ENCODE results near the gene KCNQ5.
"Not testable (repeated sequence)": the region's sequence is repeated elsewhere in the genome, so short reads cannot be mapped to it uniquely, and the experiment has no call there.

KCNQ5 gene

GRCh38 chr6:73225396-73225795 lies 603.5 kb downstream of the KCNQ5 start, which contains the start of gene KHDC1L:
Gene KHDC1L (minus strand): TSS chr6:73225496. CDS start chr6:73225408, 88 bp downstream.
- DNase-seq, result no peak

DNA sequence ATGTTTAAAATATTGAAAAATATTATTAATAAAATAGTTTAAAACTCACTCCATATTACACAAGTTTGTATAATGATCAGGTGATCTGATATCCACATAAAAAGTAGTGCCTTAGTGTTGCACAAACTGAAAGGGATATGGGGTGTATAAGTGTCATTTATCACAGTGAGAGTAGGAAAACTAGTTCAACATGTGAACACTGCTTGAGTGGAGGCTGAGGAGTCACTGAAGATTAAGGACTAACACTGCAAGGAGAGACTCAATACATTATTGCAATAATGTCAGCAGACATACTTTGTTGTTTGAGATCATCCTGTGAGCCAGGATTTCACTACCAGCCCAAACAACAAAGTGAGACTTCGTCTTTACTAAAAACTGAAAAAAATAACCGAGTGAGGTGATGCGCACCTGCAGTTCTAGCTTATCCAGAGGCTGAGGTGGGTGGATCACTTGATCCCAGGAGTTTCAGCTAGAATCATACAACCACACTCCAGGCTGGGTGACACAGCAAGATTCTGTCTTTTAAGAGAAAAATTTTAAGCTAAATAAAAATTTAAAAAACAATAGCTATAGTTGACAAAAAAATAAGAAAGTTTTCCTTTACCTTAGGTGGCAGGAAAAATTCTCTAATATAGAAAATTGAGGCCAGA lies 605.9 kb downstream of the KCNQ5 start:
- DNase-seq, result no peak

- peak; percentile 72 for DNase-seq
These were observed 610.1 kb downstream of the KCNQ5 start for GRCh38 chr6:73231986-73232391.

DNA sequence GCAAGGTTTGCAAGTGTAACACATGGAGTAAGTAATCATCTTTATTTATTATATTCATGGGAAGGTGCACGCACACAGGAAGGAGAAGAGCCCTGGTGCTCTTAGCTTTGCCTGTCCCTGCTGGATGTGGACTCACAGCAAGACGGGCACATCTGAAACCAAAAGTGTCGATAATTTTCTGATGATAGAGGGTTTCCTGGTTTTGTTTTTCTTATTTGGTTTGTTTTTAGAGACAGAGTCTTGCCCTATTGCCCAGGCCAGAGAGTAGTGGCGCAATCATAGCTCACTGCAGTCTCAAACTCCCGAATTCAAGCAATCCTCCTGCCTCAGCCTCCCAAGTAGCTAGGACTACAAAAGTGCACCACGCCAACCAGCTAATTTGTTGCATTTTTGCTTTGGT lies 611.2 kb downstream of the KCNQ5 start:
- no peak for DNase-seq

DNA sequence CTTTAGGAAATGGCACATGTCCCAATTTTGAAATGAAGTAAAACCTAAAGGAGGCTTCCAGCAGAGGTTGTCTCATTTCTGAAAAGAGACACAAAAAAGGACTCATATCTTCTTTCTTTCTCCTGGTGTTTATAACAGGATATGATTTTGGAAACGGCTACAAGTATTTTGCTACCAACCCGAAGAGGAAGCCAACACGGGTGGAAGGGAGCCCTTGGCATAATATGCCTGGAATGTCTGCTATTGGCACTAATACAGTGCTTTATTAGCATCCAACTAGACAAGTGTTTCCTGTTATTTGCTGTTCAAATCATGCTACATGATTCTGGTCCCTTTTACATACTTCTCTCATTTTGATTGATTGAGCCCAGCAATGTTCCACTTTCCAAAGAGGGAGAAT lies 612.1 kb downstream of the KCNQ5 start:
- DNase-seq, result not testable (repeated sequence)

GRCh38 chr6:73234733-73235132 lies 612.9 kb downstream of the KCNQ5 start:
- no peak for DNase-seq

- DNase-seq, result no peak
These were observed 614.4 kb downstream of the KCNQ5 start for GRCh38 chr6:73236144-73236750.

DNA sequence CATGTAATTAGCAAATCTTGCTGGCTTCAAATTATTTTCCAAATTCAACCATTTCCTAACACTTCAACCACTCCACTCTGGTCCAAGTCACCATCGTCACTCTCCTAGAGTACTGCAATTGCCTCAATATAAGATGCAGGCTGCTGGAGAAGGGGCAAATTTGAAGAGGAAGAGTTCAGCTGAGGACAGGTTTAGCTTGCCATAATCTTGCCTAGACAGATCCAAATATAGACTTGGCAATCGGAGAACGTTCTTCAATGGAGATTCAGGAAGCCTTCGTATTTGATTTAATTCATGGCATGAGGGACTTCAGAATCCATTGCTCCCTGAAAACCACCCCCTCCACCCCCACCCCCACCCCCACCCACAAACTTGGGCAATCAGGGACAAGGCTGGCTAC lies 618.9 kb downstream of the KCNQ5 start:
- DNase-seq, result no peak

GRCh38 chr6:73242001-73242400 lies 620.1 kb downstream of the KCNQ5 start:
- no peak for DNase-seq
